DND-41 (cell line): ENCODE data around the gene RAB11FIP3.

ENCODE experiments used
- EZH2 ChIP-seq: IDR thresholded peaks from 3 replicates; pipeline ENCODE4 v1.6.1; 2012; ENCODE audit warnings: borderline replicate concordance, low read depth, mild to moderate bottlenecking, moderate library complexity, low read length, inconsistent platforms; ENCODE audit not compliant: severe bottlenecking
- TF ChIP-seq, protein P1 (sequence below): IDR thresholded peaks from 2 replicates; pipeline ENCODE4 v1.5.1; 2012; ENCODE audit warnings: borderline replicate concordance, low read length, moderate library complexity, mild to moderate bottlenecking; ENCODE audit not compliant: poor library complexity, severe bottlenecking; ENCODE audit errors: extremely low read depth

DNA sequence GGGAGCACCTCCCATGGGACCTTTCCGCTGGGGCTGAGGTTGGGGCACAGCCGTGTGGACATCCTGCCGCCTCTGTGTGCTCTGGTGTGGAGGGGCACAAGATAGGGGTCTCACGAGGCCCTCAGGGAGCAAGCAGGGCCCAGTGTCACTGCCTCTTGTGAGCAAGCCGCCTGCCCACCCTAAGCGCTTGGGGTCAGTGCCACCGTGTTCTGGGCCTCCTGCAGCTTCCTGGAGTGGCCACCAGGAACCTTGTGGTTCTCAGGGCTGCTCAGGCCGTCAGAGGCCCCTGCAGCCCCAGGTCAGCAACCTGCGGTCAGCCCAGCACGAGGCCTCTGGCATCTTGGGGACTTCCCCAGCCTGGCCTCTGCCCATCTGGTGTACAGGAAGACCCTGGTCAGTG lies 88.5 kb downstream of the RAB11FIP3 start:
- TF ChIP-seq, protein P1, sequence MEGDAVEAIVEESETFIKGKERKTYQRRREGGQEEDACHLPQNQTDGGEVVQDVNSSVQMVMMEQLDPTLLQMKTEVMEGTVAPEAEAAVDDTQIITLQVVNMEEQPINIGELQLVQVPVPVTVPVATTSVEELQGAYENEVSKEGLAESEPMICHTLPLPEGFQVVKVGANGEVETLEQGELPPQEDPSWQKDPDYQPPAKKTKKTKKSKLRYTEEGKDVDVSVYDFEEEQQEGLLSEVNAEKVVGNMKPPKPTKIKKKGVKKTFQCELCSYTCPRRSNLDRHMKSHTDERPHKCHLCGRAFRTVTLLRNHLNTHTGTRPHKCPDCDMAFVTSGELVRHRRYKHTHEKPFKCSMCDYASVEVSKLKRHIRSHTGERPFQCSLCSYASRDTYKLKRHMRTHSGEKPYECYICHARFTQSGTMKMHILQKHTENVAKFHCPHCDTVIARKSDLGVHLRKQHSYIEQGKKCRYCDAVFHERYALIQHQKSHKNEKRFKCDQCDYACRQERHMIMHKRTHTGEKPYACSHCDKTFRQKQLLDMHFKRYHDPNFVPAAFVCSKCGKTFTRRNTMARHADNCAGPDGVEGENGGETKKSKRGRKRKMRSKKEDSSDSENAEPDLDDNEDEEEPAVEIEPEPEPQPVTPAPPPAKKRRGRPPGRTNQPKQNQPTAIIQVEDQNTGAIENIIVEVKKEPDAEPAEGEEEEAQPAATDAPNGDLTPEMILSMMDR: no peak
- TF ChIP-seq EZH2: no peak
